ENCODE data around the gene SLC12A7.
"Not testable (repeated sequence)": the region's sequence is repeated elsewhere in the genome, so short reads cannot be mapped to it uniquely, and the experiment has no call there.

GRCh38 chr5:1021969-1022336, 89.9 kb downstream of the SLC12A7 start:
- TF ChIP-seq CTCF, POLR2A (IDR thresholded peaks at IDR 0.05): not testable (repeated sequence)

Measured in heart left ventricle (tissue), 13 donors.